SHP77 treated with DMSO at 0.1 percent for 48 hours (cell line): Measurements from ENCODE around the gene HBG2.
"Not testable (repeated sequence)": the region's sequence is repeated elsewhere in the genome, so short reads cannot be mapped to it uniquely, and the experiment has no call there.

Experiments used
- DNase-seq: peaks from one replicate; lab custom pipeline; 2025; lab: John Stamatoyannopoulos, UW

Gene HBG2

GRCh38 chr11:5249807-5250396 is 4.7 kb downstream of the HBG2 start, which contains the start of gene HBG1:
Gene HBG1 (minus strand): TSS chr11:5249857. CDS start chr11:5249804, 53 bp downstream.
- not testable (repeated sequence) for DNase-seq

- DNase-seq: not testable (repeated sequence)
Measured at GRCh38 chr11:5248498-5248897, 6.1 kb downstream of the HBG2 start.

GRCh38 chr11:5247472-5248192 is 6.9 kb downstream of the HBG2 start:
- no peak for DNase-seq

- no peak for DNase-seq
Measured at GRCh38 chr11:5246772-5247471, 7.7 kb downstream of the HBG2 start.

GRCh38 chr11:5245155-5245554 is 9.4 kb downstream of the HBG2 start:
- DNase-seq: no peak

- no peak for DNase-seq
Measured at GRCh38 chr11:5243816-5244180, 10.8 kb downstream of the HBG2 start.

GRCh38 chr11:5242933-5243815 is 11.4 kb downstream of the HBG2 start:
- DNase-seq: no peak

GRCh38 chr11:5242208-5242607 is 12.4 kb downstream of the HBG2 start:
- DNase-seq: no peak

GRCh38 chr11:5241458-5241857 is 13.1 kb downstream of the HBG2 start:
- no peak for DNase-seq

- no peak for DNase-seq
Measured at GRCh38 chr11:5240458-5240857, 14.1 kb downstream of the HBG2 start.

- DNase-seq: no peak
Measured at GRCh38 chr11:5240056-5240455, 14.5 kb downstream of the HBG2 start.

- no peak for DNase-seq
Measured at GRCh38 chr11:5239046-5239445, 15.5 kb downstream of the HBG2 start.

- DNase-seq: no peak
Measured at GRCh38 chr11:5238486-5238885, 16.1 kb downstream of the HBG2 start.

- DNase-seq: no peak
Measured at GRCh38 chr11:5237420-5237819, 17.2 kb downstream of the HBG2 start.

- DNase-seq: no peak
Measured at GRCh38 chr11:5235364-5236095, 19.1 kb downstream of the HBG2 start.

- no peak for DNase-seq
Measured at GRCh38 chr11:5234381-5234834, 20.2 kb downstream of the HBG2 start, which contains the start of gene HBD. Gene HBD (minus strand): TSS chr11:5234483. CDS start chr11:5234433, 50 bp downstream.

- DNase-seq: no peak
Measured at GRCh38 chr11:5233307-5233706, 21.3 kb downstream of the HBG2 start.

- DNase-seq: no peak
Measured at GRCh38 chr11:5232821-5233220, 21.8 kb downstream of the HBG2 start.

- no peak for DNase-seq
Measured at GRCh38 chr11:5232176-5232575, 22.4 kb downstream of the HBG2 start.

- DNase-seq: no peak
Measured at GRCh38 chr11:5231111-5231510, 23.5 kb downstream of the HBG2 start.

GRCh38 chr11:5230266-5230665 is 24.3 kb downstream of the HBG2 start:
- DNase-seq: no peak
